ENCODE results near the gene ATG9B.

- TF ChIP-seq POLR2A (IDR thresholded peaks at IDR 0.05): no peak
- TF ChIP-seq CTCF (IDR thresholded peaks at IDR 0.05): no peak
- TF ChIP-seq EP300 (IDR thresholded peaks at IDR 0.05): no peak
- no peak for TF ChIP-seq POLR2AphosphoS5 (IDR thresholded peaks at IDR 0.05)
These were observed at the start of gene ATG9B for GRCh38 chr7:151024435-151025056.

All from suprapubic skin (tissue), 4 donors.